RWPE2 (cell line): ENCODE data around the gene KRT1.
A peak's percentile ranks its signal among the peaks of the same experiment; 100 is the strongest.

Source experiments
- ATAC-seq: fragments of 200-7000 bp; cut with Tn5 transposase; 3 replicates; pipeline ENCODE4 v1.9.1; 2021; ENCODE audit warnings: low read depth
- DNase-seq: peaks from one replicate; pipeline ENCODE4 v3.0.0-alpha.2; 2020; ENCODE audit warnings: low spot score
- H3K27ac ChIP-seq: fragments of 450-650 bp; 2 replicates; pipeline ENCODE4 v1.5.1; 2017; ENCODE audit warnings: mild to moderate bottlenecking; ENCODE audit not compliant: poor library complexity, severe bottlenecking
- H3K27me3 ChIP-seq: fragments of 250-450 bp; sonication (Bioruptor Pico); 2 replicates; pipeline ENCODE4 v1.5.1; 2021; ENCODE audit warnings: mild to moderate bottlenecking, moderate library complexity; ENCODE audit not compliant: insufficient read depth, poor library complexity, severe bottlenecking
- H3K36me3 ChIP-seq: fragments of 250-450 bp; sonication (Bioruptor Pico); 2 replicates; pipeline ENCODE4 v1.5.1; 2020; ENCODE audit warnings: low read depth, mild to moderate bottlenecking, moderate library complexity
- H3K4me1 ChIP-seq: fragments of 250-450 bp; sonication (Bioruptor Pico); 2 replicates; pipeline ENCODE4 v1.5.1; 2021; ENCODE audit warnings: mild to moderate bottlenecking, moderate library complexity; ENCODE audit not compliant: insufficient read depth, poor library complexity, severe bottlenecking
- H3K4me3 ChIP-seq: fragments of 250-450 bp; sonication (Bioruptor Pico); 2 replicates; pipeline ENCODE4 v1.5.1; 2021; ENCODE audit warnings: mild to moderate bottlenecking, moderate library complexity; ENCODE audit not compliant: severe bottlenecking
- H3K9me3 ChIP-seq: fragments of 250-450 bp; sonication (Bioruptor Pico); 2 replicates; pipeline ENCODE4 v1.5.1; 2021; ENCODE audit warnings: mild to moderate bottlenecking, moderate library complexity; ENCODE audit not compliant: severe bottlenecking
- CTCF ChIP-seq: fragments of 450-650 bp; IDR thresholded peaks from one replicate; pipeline ENCODE4 v1.5.1; 2017; ENCODE audit warnings: mild to moderate bottlenecking, moderate library complexity; ENCODE audit not compliant: poor library complexity, severe bottlenecking

KRT1 gene

GRCh38 chr12:52675301-52675701 is 4.9 kb downstream of the KRT1 start:
- no peak for TF ChIP-seq CTCF
- Histone ChIP-seq H3K4me3 (no peak overlapping the region), H3K27me3 (no peaks in the 10 kb centered on the region), H3K9me3 (no peaks in the 10 kb centered on the region), H3K36me3 (no peaks in the 10 kb centered on the region), H3K4me1 (peaks cover 10% of the 10 kb centered on the region), H3K27ac (no peak overlapping the region)
- DNase-seq (no peak), ATAC-seq (no peak)

- DNase-seq (no peak), ATAC-seq (no peak)
- H3K36me3 ChIP-seq = no peaks in the 10 kb centered on the region
- no peaks in the 10 kb centered on the region for H3K9me3 ChIP-seq
- H3K27ac ChIP-seq = no peak overlapping the region
- no peak for TF ChIP-seq CTCF
- H3K27me3 ChIP-seq = no peaks in the 10 kb centered on the region
- H3K4me3 ChIP-seq = no peak overlapping the region
- peaks cover 10% of the 10 kb centered on the region for H3K4me1 ChIP-seq
These were observed 5.8 kb downstream of the KRT1 start for GRCh38 chr12:52674433-52674775.

DNA sequence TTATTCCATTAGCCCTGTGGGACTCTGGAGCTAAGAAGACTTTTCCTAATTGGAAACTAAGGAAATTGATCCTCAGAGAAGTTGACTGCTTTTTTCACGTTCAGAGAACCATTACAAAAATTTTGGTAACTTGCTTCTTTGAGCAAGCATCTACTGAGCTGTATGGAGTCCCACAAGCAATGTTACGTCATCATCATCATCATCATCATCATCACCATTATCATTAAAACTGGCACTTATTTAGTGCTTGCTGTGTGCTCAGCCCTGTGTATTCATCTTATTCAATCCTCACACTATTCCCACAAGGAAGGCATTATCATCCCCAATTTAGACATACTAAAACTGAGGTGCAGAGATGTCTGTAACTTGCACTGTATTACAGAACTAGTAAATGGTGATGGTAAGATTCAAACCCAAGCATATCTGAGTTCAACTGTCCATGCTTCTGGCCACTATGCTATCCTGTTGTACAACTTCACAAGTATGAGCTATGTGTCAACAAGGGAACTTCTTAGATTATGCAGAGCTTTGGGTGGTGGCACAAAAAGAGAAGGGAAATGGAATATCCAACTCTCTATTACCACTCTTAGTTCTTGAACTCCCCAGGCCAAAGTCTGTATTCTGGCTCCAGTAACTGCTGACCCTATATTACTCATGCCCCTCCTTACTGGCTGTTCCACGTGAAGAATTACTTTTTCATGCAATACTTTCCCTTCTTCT is 6.3 kb downstream of the KRT1 start:
- Histone ChIP-seq H3K4me1 (peaks cover 10% of the 10 kb centered on the region), H3K36me3 (no peaks in the 10 kb centered on the region), H3K27me3 (no peaks in the 10 kb centered on the region), H3K9me3 (no peaks in the 10 kb centered on the region), H3K27ac (no peak overlapping the region), H3K4me3 (no peak overlapping the region)
- ATAC-seq (no peak), DNase-seq (no peak)
- no peak for TF ChIP-seq CTCF

GRCh38 chr12:52673217-52673616 is 7.0 kb downstream of the KRT1 start:
- no peaks in the 10 kb centered on the region for H3K9me3 ChIP-seq
- H3K4me3 ChIP-seq = no peak overlapping the region
- ATAC-seq (no peak), DNase-seq (no peak)
- H3K27me3 ChIP-seq = no peaks in the 10 kb centered on the region
- H3K36me3 ChIP-seq = no peaks in the 10 kb centered on the region
- no peak overlapping the region for H3K27ac ChIP-seq
- peaks cover 10% of the 10 kb centered on the region for H3K4me1 ChIP-seq
- no peak for TF ChIP-seq CTCF

GRCh38 chr12:52672321-52672933 is 7.8 kb downstream of the KRT1 start:
- H3K27me3 ChIP-seq = no peaks in the 10 kb centered on the region
- H3K36me3 ChIP-seq = no peaks in the 10 kb centered on the region
- DNase-seq (no peak), ATAC-seq (peak; percentile 93)
- H3K27ac ChIP-seq = no peak overlapping the region
- no peak for TF ChIP-seq CTCF
- no peak overlapping the region for H3K4me3 ChIP-seq
- no peaks in the 10 kb centered on the region for H3K9me3 ChIP-seq
- H3K4me1 ChIP-seq = peaks cover 10% of the 10 kb centered on the region
